SK-N-SH (cell line): ENCODE measurements around the gene DDAH1.

Experiments used
- EZH2phosphoT487 ChIP-seq: fragments of 200-600 bp; sonication (generic); IDR thresholded peaks from 2 replicates; pipeline ENCODE4 v1.6.1; 2017; ENCODE audit warnings: low read depth, mixed run types, mild to moderate bottlenecking, antibody characterized with exemption, moderate library complexity, borderline replicate concordance
- FOXJ3 ChIP-seq: sonication (generic); formaldehyde crosslinking; IDR thresholded peaks from 2 replicates; pipeline ENCODE4 v1.5.1; 2020; ENCODE audit warnings: mild to moderate bottlenecking, missing genetic modification reagents
- GABPA ChIP-seq: IDR thresholded peaks from 2 replicates; pipeline ENCODE4 v1.4.0; 2012; ENCODE audit warnings: low read depth, mild to moderate bottlenecking
- JUND ChIP-seq: IDR thresholded peaks from 2 replicates; pipeline ENCODE4 v1.4.0; 2012
- MEF2A ChIP-seq: IDR thresholded peaks from 2 replicates; pipeline ENCODE4 v1.4.0; 2012; ENCODE audit warnings: low read depth, borderline replicate concordance
- SIN3A ChIP-seq: IDR thresholded peaks from 2 replicates; pipeline ENCODE4 v1.6.1; 2012; ENCODE audit warnings: low read depth, mild to moderate bottlenecking, low read length, moderate library complexity, borderline replicate concordance
- TAF1 ChIP-seq: IDR thresholded peaks from 2 replicates; pipeline ENCODE4 v1.6.1; 2012; ENCODE audit warnings: low read depth, mild to moderate bottlenecking, low read length, moderate library complexity, borderline replicate concordance
- USF2 ChIP-seq: fragments of 150-350 bp; IDR thresholded peaks from 2 replicates; pipeline ENCODE4 v1.6.1; 2017; ENCODE audit warnings: antibody characterized with exemption, low read length, low read depth, borderline replicate concordance
- TF ChIP-seq, protein P1 (sequence below): fragments of 200-600 bp; sonication (generic); IDR thresholded peaks from 2 replicates; pipeline ENCODE4 v1.6.1; 2017; ENCODE audit warnings: antibody characterized with exemption, mild to moderate bottlenecking, moderate library complexity

GRCh38 chr1:85438353-85438752 lies 26.6 kb downstream of the DDAH1 start:
- TF ChIP-seq, protein P1, sequence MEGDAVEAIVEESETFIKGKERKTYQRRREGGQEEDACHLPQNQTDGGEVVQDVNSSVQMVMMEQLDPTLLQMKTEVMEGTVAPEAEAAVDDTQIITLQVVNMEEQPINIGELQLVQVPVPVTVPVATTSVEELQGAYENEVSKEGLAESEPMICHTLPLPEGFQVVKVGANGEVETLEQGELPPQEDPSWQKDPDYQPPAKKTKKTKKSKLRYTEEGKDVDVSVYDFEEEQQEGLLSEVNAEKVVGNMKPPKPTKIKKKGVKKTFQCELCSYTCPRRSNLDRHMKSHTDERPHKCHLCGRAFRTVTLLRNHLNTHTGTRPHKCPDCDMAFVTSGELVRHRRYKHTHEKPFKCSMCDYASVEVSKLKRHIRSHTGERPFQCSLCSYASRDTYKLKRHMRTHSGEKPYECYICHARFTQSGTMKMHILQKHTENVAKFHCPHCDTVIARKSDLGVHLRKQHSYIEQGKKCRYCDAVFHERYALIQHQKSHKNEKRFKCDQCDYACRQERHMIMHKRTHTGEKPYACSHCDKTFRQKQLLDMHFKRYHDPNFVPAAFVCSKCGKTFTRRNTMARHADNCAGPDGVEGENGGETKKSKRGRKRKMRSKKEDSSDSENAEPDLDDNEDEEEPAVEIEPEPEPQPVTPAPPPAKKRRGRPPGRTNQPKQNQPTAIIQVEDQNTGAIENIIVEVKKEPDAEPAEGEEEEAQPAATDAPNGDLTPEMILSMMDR, result no peak
- TF ChIP-seq GABPA, result no peak
- TF ChIP-seq JUND, result no peak
- no peak for TF ChIP-seq EZH2phosphoT487
- no peak for TF ChIP-seq MEF2A
- TF ChIP-seq TAF1, result no peak
- TF ChIP-seq USF2, result no peak
- no peak for TF ChIP-seq SIN3A
- no peak for TF ChIP-seq FOXJ3 (CRISPR knock-in tag)
